IMR-90 (cell line): ENCODE measurements around the gene DEAF1.

Experiments
- CEBPB ChIP-seq: IDR thresholded peaks from 2 replicates; pipeline ENCODE4 v1.6.1; 2012; ENCODE audit warnings: low read depth, low read length, improper control_type of control experiment
- CTCF ChIP-seq: conservative IDR thresholded peaks from 2 replicates; pipeline ENCODE4 v1.5.1; 2012; ENCODE audit warnings: mild to moderate bottlenecking, low read depth, low read length, improper control_type of control experiment
- ELK1 ChIP-seq: fragments of 150-350 bp; IDR thresholded peaks from 2 replicates; pipeline ENCODE4 v1.6.1; 2016; ENCODE audit warnings: low read depth, mild to moderate bottlenecking, low read length, moderate library complexity, borderline replicate concordance
- FOS ChIP-seq: fragments of 150-350 bp; IDR thresholded peaks from 2 replicates; pipeline ENCODE4 v1.6.1; 2016; ENCODE audit warnings: low read depth, low read length
- MAFK ChIP-seq: IDR thresholded peaks from 2 replicates; pipeline ENCODE4 v1.6.1; 2012; ENCODE audit warnings: low read depth, low read length, improper control_type of control experiment
- MXI1 ChIP-seq: IDR thresholded peaks from 2 replicates; pipeline ENCODE4 v1.6.1; 2012; ENCODE audit warnings: low read depth, mild to moderate bottlenecking, low read length, moderate library complexity, borderline replicate concordance
- POLR2A ChIP-seq: IDR thresholded peaks from 2 replicates; pipeline ENCODE4 v1.6.1; 2012; ENCODE audit warnings: mild to moderate bottlenecking, low read depth, low read length
- RAD21 ChIP-seq: IDR thresholded peaks from 2 replicates; pipeline ENCODE4 v1.6.1; 2012; ENCODE audit warnings: low read length, improper control_type of control experiment
- SMC3 ChIP-seq: fragments of 150-350 bp; IDR thresholded peaks from 2 replicates; pipeline ENCODE4 v1.6.1; 2016; ENCODE audit warnings: low read depth, mild to moderate bottlenecking, antibody characterized with exemption, low read length, moderate library complexity

GRCh38 chr11:701741-702461 lies 6.9 kb upstream of the DEAF1 start:
- TF ChIP-seq CTCF, result no peak
- no peak for TF ChIP-seq POLR2A
- TF ChIP-seq SMC3, result no peak
- no peak for TF ChIP-seq CEBPB
- TF ChIP-seq MXI1, result no peak
- no peak for TF ChIP-seq MAFK
- TF ChIP-seq ELK1, result no peak
- no peak for TF ChIP-seq FOS
- no peak for TF ChIP-seq RAD21
